ENCODE data around the gene PLA2G6. TPM values are rescaled to one million over a fixed set of nuclear protein-coding genes. Genes with fewer than 3 reads are reported as not detected.
"Not testable (repeated sequence)": the region's sequence is repeated elsewhere in the genome, so short reads cannot be mapped to it uniquely, and the experiment has no call there.

PLA2G6 gene
- total RNA-seq, 1 donor from 2014 or later = 41.6 TPM

GRCh38 chr22:38164551-38164918, 17.1 kb downstream of the PLA2G6 start:
- Mint-ChIP-seq H3K4me1 (ENCODE audit: unreplicated experiment) (peaks cover 16% of the 10 kb centered on the region), H3K36me3 (ENCODE audit: unreplicated experiment) (peaks cover 10% of the 10 kb centered on the region), H3K27me3 (ENCODE audit: unreplicated experiment) (no peaks in the 10 kb centered on the region), H3K27ac (ENCODE audit: unreplicated experiment) (no peak overlapping the region), H3K9me3 (ENCODE audit: unreplicated experiment) (no peaks in the 10 kb centered on the region), H3K4me3 (ENCODE audit: unreplicated experiment) (no peak overlapping the region)
- TF ChIP-seq CTCF (IDR thresholded peaks at IDR 0.05) = no peak
- DNase-seq (ENCODE audit: extremely low spot score, unreplicated experiment) = no peak

GRCh38 chr22:38163844-38164550, 17.6 kb downstream of the PLA2G6 start:
- TF ChIP-seq CTCF (IDR thresholded peaks at IDR 0.05) = no peak
- Mint-ChIP-seq H3K36me3 (ENCODE audit: unreplicated experiment) (peaks cover 11% of the 10 kb centered on the region), H3K27ac (ENCODE audit: unreplicated experiment) (no peak overlapping the region), H3K27me3 (ENCODE audit: unreplicated experiment) (no peaks in the 10 kb centered on the region), H3K9me3 (ENCODE audit: unreplicated experiment) (no peaks in the 10 kb centered on the region), H3K4me3 (ENCODE audit: unreplicated experiment) (no peak overlapping the region), H3K4me1 (ENCODE audit: unreplicated experiment) (peaks cover 16% of the 10 kb centered on the region)
- no peak for DNase-seq (ENCODE audit: extremely low spot score, unreplicated experiment)

- Mint-ChIP-seq H3K4me1 (ENCODE audit: unreplicated experiment) (peaks cover 16% of the 10 kb centered on the region), H3K27me3 (ENCODE audit: unreplicated experiment) (no peaks in the 10 kb centered on the region), H3K4me3 (ENCODE audit: unreplicated experiment) (no peak overlapping the region), H3K36me3 (ENCODE audit: unreplicated experiment) (peaks cover 9% of the 10 kb centered on the region), H3K9me3 (ENCODE audit: unreplicated experiment) (no peaks in the 10 kb centered on the region), H3K27ac (ENCODE audit: unreplicated experiment) (no peak overlapping the region)
- TF ChIP-seq CTCF (IDR thresholded peaks at IDR 0.05) = no peak
- no peak for DNase-seq (ENCODE audit: extremely low spot score, unreplicated experiment)
Observed at GRCh38 chr22:38162881-38163843, 18.5 kb downstream of the PLA2G6 start.

GRCh38 chr22:38155703-38156102, 25.9 kb downstream of the PLA2G6 start:
- Mint-ChIP-seq H3K4me1 (ENCODE audit: unreplicated experiment) (peaks cover 1% of the 10 kb centered on the region), H3K27me3 (ENCODE audit: unreplicated experiment) (peaks cover 4% of the 10 kb centered on the region), H3K36me3 (ENCODE audit: unreplicated experiment) (peaks cover 14% of the 10 kb centered on the region), H3K27ac (ENCODE audit: unreplicated experiment) (no peak overlapping the region), H3K4me3 (ENCODE audit: unreplicated experiment) (no peak overlapping the region), H3K9me3 (ENCODE audit: unreplicated experiment) (peaks cover 6% of the 10 kb centered on the region)
- no peak for DNase-seq (ENCODE audit: extremely low spot score, unreplicated experiment)
- TF ChIP-seq CTCF (IDR thresholded peaks at IDR 0.05) = no peak

- not testable (repeated sequence) for H3K27ac Mint-ChIP-seq (ENCODE audit: unreplicated experiment); DNase-seq (ENCODE audit: extremely low spot score, unreplicated experiment); H3K4me1 Mint-ChIP-seq (ENCODE audit: unreplicated experiment); H3K4me3 Mint-ChIP-seq (ENCODE audit: unreplicated experiment); H3K9me3 Mint-ChIP-seq (ENCODE audit: unreplicated experiment); H3K27me3 Mint-ChIP-seq (ENCODE audit: unreplicated experiment)
- peaks cover 14% of the 10 kb centered on the region for H3K36me3 Mint-ChIP-seq (ENCODE audit: unreplicated experiment)
Observed at GRCh38 chr22:38154563-38154915, 27.1 kb downstream of the PLA2G6 start.

Data from osteocyte (in vitro differentiated cells).